Cortex of kidney (tissue), 1 donor: ENCODE measurements around the gene SETD7.
"Not testable (repeated sequence)": the region's sequence is repeated elsewhere in the genome, so short reads cannot be mapped to it uniquely, and the experiment has no call there.

ENCODE experiments used
- DNase-seq: peaks from one replicate; lab custom pipeline; 2025; lab: John Stamatoyannopoulos, UW

Gene SETD7

DNA sequence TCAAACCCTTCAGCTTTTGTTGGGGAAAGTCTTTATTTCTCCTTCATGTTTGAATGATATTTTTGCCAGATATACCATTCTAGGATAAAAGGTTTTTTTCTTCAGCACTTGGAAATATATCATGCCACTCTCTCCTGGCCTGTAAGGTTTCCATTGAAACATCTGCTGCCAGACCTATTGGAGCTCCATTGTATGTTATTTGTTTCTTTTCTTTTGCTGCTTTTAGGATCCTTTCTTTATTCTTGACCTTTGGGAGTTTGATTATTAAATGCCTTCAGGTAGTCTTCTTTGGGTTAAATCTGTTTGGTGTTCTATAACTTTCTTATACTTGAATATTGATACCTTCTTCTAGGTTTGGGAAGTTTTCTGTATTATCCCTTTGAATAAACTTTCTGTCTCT is 87.3 kb downstream of the SETD7 start:
- not testable (repeated sequence) for DNase-seq

DNA sequence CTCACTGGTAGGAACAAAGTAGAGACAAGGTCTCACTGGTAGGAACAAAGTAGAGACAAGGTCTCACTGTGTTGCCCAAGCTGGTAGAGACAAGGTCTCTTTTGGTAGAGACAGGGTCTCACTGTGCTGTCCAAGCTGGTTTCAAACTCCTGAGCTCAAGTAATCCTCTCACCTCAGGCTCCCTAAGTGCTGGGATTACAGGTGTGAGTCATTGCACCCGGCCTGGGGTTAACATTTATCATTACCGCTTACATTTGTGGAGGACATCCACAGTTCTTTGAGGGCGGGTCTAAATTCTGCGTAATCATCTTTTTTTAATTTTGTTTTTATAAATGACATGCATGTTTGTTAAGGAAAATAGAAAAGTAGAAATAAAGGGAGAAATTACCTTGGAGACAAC is 90.1 kb downstream of the SETD7 start:
- no peak for DNase-seq

DNA sequence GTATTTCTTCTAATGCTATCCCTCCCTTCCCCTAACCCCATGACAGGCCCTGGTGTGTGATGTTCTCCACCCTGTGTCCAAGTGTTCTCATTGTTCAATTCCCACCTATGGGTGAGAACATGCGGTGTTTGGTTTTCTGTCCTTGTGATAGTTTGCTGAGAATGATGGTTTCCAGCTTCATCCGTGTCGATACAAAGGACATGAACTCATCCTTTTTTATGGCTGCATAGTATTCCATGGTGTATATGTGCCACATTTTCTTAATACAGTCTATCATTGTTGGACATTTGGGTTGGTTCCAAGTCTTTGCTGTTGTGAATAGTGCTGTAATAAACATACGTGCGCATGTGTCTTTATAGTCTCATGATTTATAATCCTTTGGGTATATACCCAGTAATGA is 91.5 kb downstream of the SETD7 start:
- DNase-seq: not testable (repeated sequence)

DNA sequence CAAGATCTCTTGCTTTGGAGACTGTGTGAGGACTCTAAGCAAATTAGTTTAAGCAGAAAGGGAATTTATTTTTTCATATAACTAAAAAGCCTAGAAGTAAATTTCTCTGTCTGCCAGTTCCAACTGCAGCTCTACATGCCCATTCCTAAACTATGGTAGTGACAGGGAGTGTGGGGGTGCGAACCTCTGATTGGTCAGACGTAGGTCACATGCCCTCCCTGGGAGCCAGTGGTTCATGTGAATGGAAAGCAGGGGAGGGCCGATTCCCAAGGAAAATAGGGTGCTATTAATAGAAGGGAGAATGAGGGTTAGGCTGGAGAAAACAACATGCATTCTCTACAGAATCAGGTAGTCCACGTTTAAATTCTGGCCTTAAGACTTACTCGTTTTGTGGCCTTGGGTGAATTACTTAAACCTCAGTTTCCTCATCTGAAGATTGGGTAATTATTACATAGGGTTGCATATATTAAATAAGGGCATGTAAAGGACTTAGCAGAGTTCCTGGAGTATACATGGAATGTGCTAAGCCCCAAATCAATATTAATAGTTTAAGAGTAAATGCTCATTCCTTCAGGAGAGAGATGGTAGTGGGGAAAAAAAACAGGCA is 94.9 kb downstream of the SETD7 start:
- no peak for DNase-seq

DNA sequence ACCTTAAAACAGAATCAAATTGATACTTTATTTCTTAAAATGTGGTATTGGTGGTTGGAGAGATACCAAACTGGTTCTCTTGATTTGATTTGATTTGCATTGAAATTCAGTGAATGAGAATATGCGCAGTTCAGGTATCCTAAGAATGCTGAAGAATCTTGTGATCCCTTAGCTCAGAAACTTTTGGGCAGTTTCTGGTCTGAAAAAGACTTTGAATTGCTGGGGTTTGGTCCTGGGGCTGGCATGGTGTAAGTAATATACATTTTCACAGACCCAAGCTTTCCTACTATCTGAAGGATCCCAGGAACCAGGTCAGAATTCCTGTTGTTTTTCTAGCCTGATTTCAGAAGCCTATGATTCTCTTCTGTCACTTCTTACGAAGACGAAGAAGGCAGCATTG is 95.5 kb downstream of the SETD7 start:
- DNase-seq: no peak

DNA sequence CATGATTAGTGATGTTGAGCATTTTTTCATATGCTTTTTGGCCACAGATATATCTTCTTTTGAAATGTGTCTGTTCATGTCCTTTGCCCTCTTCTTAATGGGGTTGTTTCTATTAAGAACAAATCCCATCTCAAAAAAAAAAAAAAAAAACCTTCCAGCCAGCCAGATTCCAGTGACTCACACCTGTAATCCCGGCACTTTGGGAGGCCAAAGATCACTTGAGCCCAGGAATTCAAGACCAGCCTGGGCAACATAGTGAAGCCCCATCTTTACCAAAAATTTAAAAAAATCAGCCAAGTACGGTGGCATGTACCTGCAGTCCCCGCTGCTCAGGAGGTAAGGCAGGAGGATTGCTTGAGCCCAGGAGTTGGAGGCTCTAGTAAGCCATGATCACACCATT is 97.0 kb downstream of the SETD7 start:
- DNase-seq: no peak

DNA sequence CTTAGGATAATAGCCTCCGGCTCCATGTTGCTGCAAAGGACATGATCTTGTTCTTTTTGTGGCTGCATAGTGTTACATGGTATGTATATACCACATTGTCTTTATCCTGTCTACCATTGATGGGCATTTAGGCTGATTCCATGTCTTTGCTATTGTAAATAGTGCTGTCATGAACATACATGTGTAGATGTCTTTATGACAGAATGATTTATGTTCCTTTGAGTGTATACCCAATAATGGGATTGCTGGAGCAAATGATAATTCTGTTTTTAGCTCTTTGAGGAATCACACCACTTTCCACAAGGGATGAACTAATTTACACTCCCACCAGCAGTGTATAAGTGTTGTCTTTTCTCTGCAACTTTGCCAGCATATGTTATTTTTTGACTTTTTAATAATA is 97.5 kb downstream of the SETD7 start:
- DNase-seq: no peak

DNA sequence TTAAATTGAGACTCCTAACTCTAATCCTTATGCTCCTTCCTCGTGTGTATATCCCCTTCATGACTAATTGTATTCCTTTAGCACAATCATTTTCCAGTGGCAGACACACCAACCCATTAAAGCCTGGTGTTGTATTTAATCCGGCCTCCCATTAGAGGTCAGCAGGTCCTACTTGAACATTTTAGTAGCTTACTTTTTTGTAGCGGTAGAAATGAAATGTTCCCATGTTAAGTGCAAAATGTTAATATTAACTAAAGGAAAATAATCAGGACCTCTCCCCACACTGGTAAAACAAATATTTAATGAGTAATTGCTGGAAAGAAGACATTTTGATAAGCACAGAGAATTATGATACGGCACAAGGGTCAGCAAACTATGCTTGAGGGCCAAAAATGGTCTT is 98.7 kb downstream of the SETD7 start:
- DNase-seq: no peak

DNA sequence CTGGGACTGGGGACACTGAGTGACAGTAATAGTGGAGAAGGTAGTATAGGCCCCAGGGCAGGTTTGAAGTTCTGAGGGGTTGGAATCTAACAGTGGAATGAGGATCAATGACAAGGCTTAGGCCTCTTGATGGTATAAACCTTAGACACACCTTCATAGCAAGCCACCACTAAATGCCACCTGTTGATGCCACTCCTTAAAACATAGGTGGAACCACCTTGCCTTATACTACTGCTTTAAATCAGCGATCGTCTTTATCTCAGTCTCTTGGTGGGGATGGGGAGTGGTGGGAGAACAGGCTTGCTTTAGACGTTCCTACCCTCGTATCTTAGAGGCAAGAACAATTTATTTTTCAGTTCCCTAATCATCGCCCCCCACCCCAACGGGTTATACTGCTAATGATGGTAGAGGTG is 100.9 kb downstream of the SETD7 start:
- no peak for DNase-seq

DNA sequence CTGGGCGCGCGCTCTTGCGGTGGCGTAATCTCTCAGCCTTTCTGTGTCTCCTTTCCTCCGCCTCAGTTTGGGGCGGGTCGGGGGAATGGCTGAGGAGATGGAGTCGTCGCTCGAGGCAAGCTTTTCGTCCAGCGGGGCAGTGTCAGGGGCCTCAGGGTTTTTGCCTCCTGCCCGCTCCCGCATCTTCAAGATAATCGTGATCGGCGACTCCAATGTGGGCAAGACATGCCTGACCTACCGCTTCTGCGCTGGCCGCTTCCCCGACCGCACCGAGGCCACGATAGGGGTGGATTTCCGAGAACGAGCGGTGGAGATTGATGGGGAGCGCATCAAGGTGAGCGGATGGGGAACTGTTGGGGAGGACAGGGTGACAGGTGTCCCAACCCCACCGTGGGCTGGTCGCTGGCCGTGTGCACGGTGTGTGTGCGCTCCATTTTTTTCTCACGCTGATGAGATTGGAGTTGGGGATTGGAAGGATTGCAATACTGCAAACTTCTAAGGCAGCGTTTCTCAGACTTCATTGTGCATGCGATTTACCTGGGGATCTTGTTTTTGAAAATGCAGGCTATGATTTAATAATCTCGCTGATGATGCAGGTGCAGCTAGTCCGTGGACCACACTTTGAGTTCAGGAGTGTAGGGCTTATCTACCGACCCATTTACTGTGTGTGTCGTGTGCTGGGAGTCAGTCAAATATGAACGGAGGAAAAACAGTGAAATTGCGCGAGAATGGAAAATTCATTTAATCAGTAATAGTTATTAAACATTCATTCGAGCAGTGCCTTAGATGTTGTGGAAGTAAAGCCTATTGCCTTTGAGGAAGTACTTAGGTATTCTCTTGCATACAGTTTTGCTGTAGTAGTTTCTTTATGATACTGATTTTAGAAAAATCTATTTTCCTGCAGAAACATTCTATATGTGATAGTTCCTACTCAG is 101.6 kb downstream of the SETD7 start, which contains the start of gene RAB33B:
RAB33B (plus strand) TSS at position 11 of the 935 bp plus-strand sequence; CDS start at position 86, 75 bp downstream.
- DNase-seq: no peak

DNA sequence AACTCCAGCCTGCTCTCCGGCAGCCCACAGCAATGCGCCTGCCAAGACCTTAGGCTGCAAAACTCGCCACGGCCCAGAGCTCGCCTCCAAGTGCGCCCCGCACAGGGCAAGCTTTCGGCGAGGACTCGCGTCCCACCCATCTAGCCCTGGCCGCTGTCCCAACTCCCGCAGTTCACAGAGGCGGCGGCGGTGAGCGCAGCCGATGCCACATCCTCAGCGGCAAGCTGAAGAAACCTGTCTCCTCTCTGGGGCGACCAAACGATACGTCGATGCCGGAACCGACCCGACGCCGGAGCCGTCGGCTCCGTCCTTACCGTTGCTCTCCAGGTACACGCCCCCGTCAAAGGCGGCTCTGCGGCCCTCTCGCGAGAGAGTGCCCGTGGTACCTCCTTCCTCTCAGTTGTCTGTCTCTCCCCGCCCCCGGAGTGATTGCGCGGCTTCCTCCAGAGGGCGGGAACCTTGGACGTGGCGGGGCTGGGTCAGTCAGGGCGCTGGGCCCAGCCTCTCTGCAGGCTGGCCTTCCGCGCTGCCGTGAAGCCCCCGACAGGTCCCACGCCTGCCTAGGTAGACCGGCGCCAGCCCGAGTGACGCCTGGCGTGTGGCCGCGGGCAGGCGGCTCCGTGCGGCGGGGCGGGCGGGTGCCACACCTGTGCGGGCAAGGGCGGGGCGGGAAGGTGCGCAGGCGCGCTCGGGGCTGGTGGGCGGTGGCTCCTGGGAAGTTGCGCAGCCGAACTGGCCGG is 102.5 kb downstream of the SETD7 start:
- peak; percentile 91 for DNase-seq

DNA sequence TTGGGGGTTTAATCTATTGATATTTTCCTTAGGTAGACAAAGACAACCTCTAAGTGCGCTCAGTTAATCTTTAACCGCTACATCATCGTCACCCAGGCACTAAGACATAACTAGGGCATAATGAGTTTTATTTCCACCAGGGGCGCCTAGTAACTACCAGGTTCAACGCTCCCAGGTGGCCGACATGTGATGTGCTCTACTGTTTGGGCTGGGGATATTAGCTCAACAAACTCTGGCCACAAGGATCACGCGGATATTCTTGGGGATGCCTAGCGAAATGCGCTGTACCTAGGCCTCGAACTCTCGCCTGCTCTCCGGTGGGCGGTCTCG is 103.0 kb downstream of the SETD7 start:
- DNase-seq: no peak

DNA sequence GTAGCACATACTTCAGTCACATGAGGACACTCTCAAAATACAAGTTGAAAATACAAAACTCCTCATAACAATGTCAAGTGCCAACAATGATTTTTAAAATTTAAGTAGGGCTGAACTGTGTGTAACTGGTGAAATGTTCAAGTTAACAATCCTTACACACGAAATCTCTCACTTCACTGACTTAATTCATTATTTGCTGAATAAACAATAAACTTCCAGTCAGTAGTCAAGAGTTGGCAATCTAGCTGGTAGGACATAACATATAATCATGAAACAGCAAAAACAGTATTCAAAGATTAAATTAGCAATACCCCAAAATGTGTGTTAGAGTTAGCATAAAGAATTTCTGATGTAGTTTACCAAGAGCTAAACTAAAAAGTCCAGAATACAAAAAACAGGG is 104.0 kb downstream of the SETD7 start:
- DNase-seq: no peak

DNA sequence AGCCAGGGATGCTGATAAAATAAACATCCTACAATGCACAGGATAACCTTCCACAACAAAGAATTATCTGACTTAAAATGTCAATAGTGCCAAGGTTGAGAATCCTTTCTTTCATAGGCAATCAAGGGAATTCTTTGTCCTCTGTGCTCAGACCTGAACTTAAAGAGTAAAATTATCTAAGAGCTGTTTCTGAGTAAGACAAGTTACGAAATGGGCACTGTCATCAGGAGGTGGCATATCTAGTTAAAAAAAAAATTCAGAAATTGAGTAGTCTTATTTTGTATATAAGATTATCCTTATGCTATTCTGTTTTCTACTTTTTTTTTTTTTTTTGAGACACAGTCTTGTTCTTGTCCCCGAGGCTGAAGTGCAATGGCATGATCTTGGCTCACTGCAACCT is 105.4 kb downstream of the SETD7 start:
- no peak for DNase-seq

DNA sequence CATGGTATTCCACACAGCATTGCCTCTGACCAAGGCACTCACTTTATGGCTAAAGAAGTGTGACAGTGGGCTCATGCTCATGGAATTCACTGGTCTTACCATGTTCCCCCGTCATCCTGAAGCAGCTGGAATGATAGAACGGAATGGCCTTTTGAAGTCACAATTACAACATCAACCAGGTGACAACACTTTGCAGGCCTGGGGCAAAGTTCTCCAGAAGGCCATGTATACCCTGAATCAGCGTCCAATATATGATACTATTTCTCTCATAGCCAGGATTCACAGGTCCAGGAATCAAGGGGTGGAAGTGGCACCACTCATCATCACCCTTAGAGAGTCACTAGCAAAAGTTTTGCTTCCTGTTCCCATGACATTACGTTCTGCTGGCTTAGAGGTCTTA is 108.9 kb downstream of the SETD7 start:
- not testable (repeated sequence) for DNase-seq
